Stomach (tissue), 9 donors: Measurements from ENCODE around the gene LTO1. TPM values are rescaled to one million over a fixed set of nuclear protein-coding genes. Genes with fewer than 3 reads are reported as not detected.

Source experiments
- DNase-seq, 2 donors: peaks; one replicate each; pipeline versions ENCODE4 v3.0.0 to v3.0.0-alpha.2; 2013 to 2019
- H3K27ac ChIP-seq, 5 donors: fragments of 200-600 bp in 4 of 5; sonication (generic) in 4 of 5; one replicate each; pipeline ENCODE4 v1.5.1; 2013 to 2019; ENCODE audit warnings: mild to moderate bottlenecking in 1 of 5, moderate library complexity in 1 of 5
- H3K27me3 ChIP-seq, 3 donors: fragments of 200-600 bp; sonication (generic); one replicate each; pipeline ENCODE4 v1.5.1; 2017 to 2019; ENCODE audit warnings: mixed run types in 1 of 3
- H3K36me3 ChIP-seq, 4 donors: fragments of 200-600 bp; sonication (generic); 1 replicate in 3 of 4; 2 replicates in 1 of 4; pipeline ENCODE4 v1.5.1; 2016 to 2019
- H3K4me1 ChIP-seq, 4 donors: fragments of 200-600 bp; sonication (generic); one replicate each; pipeline ENCODE4 v1.5.1; 2016 to 2019
- H3K4me3 ChIP-seq, 4 donors: fragments of 200-600 bp; sonication (generic) in 3 of 4; one replicate each; pipeline ENCODE4 v1.5.1; 2016 to 2019; ENCODE audit warnings: mild to moderate bottlenecking in 1 of 4
- H3K9me3 ChIP-seq, 4 donors: fragments of 200-600 bp; sonication (generic); one replicate each; pipeline ENCODE4 v1.5.1; 2016 to 2019
- CTCF ChIP-seq, 7 experiments: fragments of 450-650 bp in 4 of 7; fragments of 200-600 bp in 3 of 7; sonication (generic) in 3 of 7; IDR thresholded peaks; one replicate each; pipeline ENCODE4 v1.5.1; 2016 to 2019; ENCODE audit warnings: antibody characterized with exemption in 7 of 7, control low read depth in 2 of 7, mild to moderate bottlenecking in 1 of 7
- EP300 ChIP-seq: sonication (generic); formaldehyde crosslinking; IDR thresholded peaks from one replicate; pipeline ENCODE4 v1.6.1; 2017; ENCODE audit warnings: antibody characterized with exemption
- POLR2A ChIP-seq, 4 donors: fragments of 450-650 bp; IDR thresholded peaks; one replicate each; pipeline ENCODE4 v1.6.1; 2016; ENCODE audit warnings: antibody characterized with exemption in 4 of 4, control low read depth in 2 of 4, mild to moderate bottlenecking in 1 of 4, moderate library complexity in 1 of 4
- POLR2AphosphoS5 ChIP-seq, 3 donors: sonication (generic); formaldehyde crosslinking; IDR thresholded peaks; one replicate each; pipeline ENCODE4 v1.6.1; 2016; ENCODE audit warnings: antibody characterized with exemption in 3 of 3
- WGBS, 5 donors: extraction: QIAGEN DNeasy Blood & Tissue Kit in 3 of 5; methylation state at CpG; one replicate each; pipeline versions ENCODE4 v1.1.5 to v1.1.7; 2013 to 2018; 5-methylcytosine and 5-hydroxymethylcytosine counted together
- intact Hi-C: fragments of 100-400 bp; cut with DNase I; formaldehyde crosslinking; loops from one replicate; pipeline ENCODE4 v1.15.1; 2023; ENCODE audit warnings: low total_unique reads
- polyA plus RNA-seq, 3 donors: library from polyadenylated mRNA; stranded (reverse); fragments of 200-250 nt; gene quantifications; one replicate each; pipeline ENCODE4 v1.2.3, GENCODE V29; 2013
- total RNA-seq, 5 donors: library from RNA; depleted of rRNA; stranded (reverse); fragments of >200 nt; gene quantifications; one replicate each; pipeline versions ENCODE4 v1.1.0 to v1.2.3, GENCODE V29; 2014 to 2016
- donor health status: healthy with polysubstance abuse.
- donor health status: Bipolar disorder and iron deficiency.
- donor health status: healthy.

LTO1 gene
- total and polyA plus RNA-seq, 8 donors = 2.3 to 107 (median 23.3) TPM

- WGBS, 5 donors = 3 to 20% (median 5%) methylated on average over 1 to 13 of the region's 13 CpGs
- peak in 1 of 2 donors; percentile 63 for DNase-seq
- H3K4me3 ChIP-seq = no peak overlapping the region
- H3K27ac ChIP-seq = no peak overlapping the region
- peaks cover 10 to 78% (median 43%) of the 10 kb centered on the region in 3 donors for H3K27me3 ChIP-seq
- intact Hi-C loops = no loop called here
- H3K36me3 ChIP-seq = no peaks in the 10 kb centered on the region
- no peaks in the 10 kb centered on the region for H3K9me3 ChIP-seq
- no peak for TF ChIP-seq POLR2AphosphoS5 (IDR thresholded peaks at IDR 0.05)
- H3K4me1 ChIP-seq = peaks cover 0 to 5% (median 0%) of the 10 kb centered on the region in 4 donors
These were observed 43.0 kb upstream of the LTO1 start for GRCh38 chr11:69718147-69718546.

GRCh38 chr11:69716891-69717747, 42.0 kb upstream of the LTO1 start:
- TF ChIP-seq EP300 = no peak
- no peak for TF ChIP-seq POLR2A (IDR thresholded peaks at IDR 0.05)
- no peak for TF ChIP-seq POLR2AphosphoS5 (IDR thresholded peaks at IDR 0.05)
- TF ChIP-seq CTCF (IDR thresholded peaks at IDR 0.05) = no peak
- Histone ChIP-seq H3K36me3 (no peaks in the 10 kb centered on the region), H3K4me3 (no peak overlapping the region), H3K4me1 (peaks cover 0 to 5% (median 0%) of the 10 kb centered on the region in 4 donors), H3K27me3 (peaks cover 10 to 78% (median 41%) of the 10 kb centered on the region in 3 donors), H3K9me3 (no peaks in the 10 kb centered on the region), H3K27ac (no peak overlapping the region)
- DNase-seq = no peak
- 53 to 66% (median 62%) methylated on average over 6 of the region's 6 CpGs for WGBS, 5 donors
- intact Hi-C loops = no loop called here

- intact Hi-C loops = no loop called here
- peaks cover 0 to 5% (median 0%) of the 10 kb centered on the region in 4 donors for H3K4me1 ChIP-seq
- H3K4me3 ChIP-seq = no peak overlapping the region
- no peaks in the 10 kb centered on the region for H3K9me3 ChIP-seq
- TF ChIP-seq EP300 (no peak), CTCF (IDR thresholded peaks at IDR 0.05) (no peak), POLR2A (IDR thresholded peaks at IDR 0.05) (no peak), POLR2AphosphoS5 (IDR thresholded peaks at IDR 0.05) (no peak)
- no peaks in the 10 kb centered on the region for H3K36me3 ChIP-seq
- H3K27ac ChIP-seq = no peak overlapping the region
- 75 to 85% (median 82%) methylated on average over 11 of the region's 11 CpGs for WGBS, 5 donors
- peaks cover 5 to 78% (median 30%) of the 10 kb centered on the region in 3 donors for H3K27me3 ChIP-seq
- DNase-seq = no peak
These were observed 40.9 kb upstream of the LTO1 start for GRCh38 chr11:69716099-69716498.

- Histone ChIP-seq H3K36me3 (no peaks in the 10 kb centered on the region), H3K27me3 (peaks cover 5 to 81% (median 29%) of the 10 kb centered on the region in 3 donors), H3K4me1 (peaks cover 0 to 5% (median 0%) of the 10 kb centered on the region in 4 donors), H3K9me3 (no peaks in the 10 kb centered on the region), H3K27ac (no peak overlapping the region), H3K4me3 (no peak overlapping the region)
- DNase-seq = no peak
- 81 to 91% (median 87%) methylated on average over 19 of the region's 19 CpGs for WGBS, 5 donors
- intact Hi-C loops = no loop called here
- TF ChIP-seq EP300 (no peak), POLR2AphosphoS5 (IDR thresholded peaks at IDR 0.05) (no peak), CTCF (IDR thresholded peaks at IDR 0.05) (no peak), POLR2A (IDR thresholded peaks at IDR 0.05) (no peak)
These were observed 40.3 kb upstream of the LTO1 start for GRCh38 chr11:69715446-69715845.
